Measurements from ENCODE around the gene PTGDR. TPM values are rescaled to one million over a fixed set of nuclear protein-coding genes. Genes with fewer than 3 reads are reported as not detected.

The PTGDR gene
- total and polyA plus RNA-seq, 10 of the 15 experiments (the other 5 are each of a cell fraction or from before 2014, with no cell fraction given): not detected

DNA sequence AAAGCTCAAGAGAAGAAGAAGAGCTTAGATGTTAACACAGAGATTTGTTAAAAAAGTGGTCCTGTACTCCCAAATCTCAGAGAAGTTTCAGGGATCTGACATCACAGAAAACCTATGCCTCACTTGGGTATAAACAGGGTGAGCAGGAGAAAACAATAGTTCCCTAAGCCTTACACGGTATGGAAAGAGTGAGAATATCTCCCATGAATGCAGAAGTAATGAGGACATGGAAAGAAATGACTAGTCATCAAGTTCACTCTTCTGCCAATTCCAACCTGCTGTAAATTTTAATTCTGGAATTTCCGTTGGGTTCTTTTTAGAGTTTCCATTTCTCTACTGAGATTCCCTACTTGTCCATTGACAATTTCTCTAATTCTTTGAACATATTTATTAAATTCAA is 40.4 kb downstream of the PTGDR start:
- H2AFZ ChIP-seq (ENCODE audit: control insufficient read depth, low read depth, low read length): no peak overlapping the region
- TF ChIP-seq EP300 (IDR thresholded peaks at IDR 0.05; ENCODE audit: borderline replicate concordance in 1 of 2, control insufficient read depth in 1 of 2, low read depth in 2 of 2, low read length in 2 of 2) (no peak), RAD21 (IDR thresholded peaks at IDR 0.05; ENCODE audit: insufficient read depth, low read depth, low read length) (no peak), IRF4 (IDR thresholded peaks at IDR 0.05; ENCODE audit: low read depth, low read length) (no peak), MEF2B (IDR thresholded peaks at IDR 0.05; ENCODE audit: partially characterized antibody, poor library complexity, severe bottlenecking) (no peak), BCL11A (IDR thresholded peaks at IDR 0.05; ENCODE audit: low read depth, low read length) (no peak), RELA (IDR thresholded peaks at IDR 0.05; ENCODE audit: borderline replicate concordance, partially characterized antibody) (no peak), EGR1 (IDR thresholded peaks at IDR 0.05; ENCODE audit: borderline replicate concordance in 1 of 2, low read depth in 2 of 2, low read length in 2 of 2) (no peak), PAX8 (IDR thresholded peaks at IDR 0.05) (no peak), ZNF217 (IDR thresholded peaks at IDR 0.05) (no peak)
- TF ChIP-seq, protein P1, sequence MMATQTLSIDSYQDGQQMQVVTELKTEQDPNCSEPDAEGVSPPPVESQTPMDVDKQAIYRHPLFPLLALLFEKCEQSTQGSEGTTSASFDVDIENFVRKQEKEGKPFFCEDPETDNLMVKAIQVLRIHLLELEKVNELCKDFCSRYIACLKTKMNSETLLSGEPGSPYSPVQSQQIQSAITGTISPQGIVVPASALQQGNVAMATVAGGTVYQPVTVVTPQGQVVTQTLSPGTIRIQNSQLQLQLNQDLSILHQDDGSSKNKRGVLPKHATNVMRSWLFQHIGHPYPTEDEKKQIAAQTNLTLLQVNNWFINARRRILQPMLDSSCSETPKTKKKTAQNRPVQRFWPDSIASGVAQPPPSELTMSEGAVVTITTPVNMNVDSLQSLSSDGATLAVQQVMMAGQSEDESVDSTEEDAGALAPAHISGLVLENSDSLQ (IDR thresholded peaks at IDR 0.05): no peak
- TF ChIP-seq, protein P2, sequence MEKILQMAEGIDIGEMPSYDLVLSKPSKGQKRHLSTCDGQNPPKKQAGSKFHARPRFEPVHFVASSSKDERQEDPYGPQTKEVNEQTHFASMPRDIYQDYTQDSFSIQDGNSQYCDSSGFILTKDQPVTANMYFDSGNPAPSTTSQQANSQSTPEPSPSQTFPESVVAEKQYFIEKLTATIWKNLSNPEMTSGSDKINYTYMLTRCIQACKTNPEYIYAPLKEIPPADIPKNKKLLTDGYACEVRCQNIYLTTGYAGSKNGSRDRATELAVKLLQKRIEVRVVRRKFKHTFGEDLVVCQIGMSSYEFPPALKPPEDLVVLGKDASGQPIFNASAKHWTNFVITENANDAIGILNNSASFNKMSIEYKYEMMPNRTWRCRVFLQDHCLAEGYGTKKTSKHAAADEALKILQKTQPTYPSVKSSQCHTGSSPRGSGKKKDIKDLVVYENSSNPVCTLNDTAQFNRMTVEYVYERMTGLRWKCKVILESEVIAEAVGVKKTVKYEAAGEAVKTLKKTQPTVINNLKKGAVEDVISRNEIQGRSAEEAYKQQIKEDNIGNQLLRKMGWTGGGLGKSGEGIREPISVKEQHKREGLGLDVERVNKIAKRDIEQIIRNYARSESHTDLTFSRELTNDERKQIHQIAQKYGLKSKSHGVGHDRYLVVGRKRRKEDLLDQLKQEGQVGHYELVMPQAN (conservative IDR thresholded peaks at IDR 0.05): no peak
- TF ChIP-seq, protein P3, sequence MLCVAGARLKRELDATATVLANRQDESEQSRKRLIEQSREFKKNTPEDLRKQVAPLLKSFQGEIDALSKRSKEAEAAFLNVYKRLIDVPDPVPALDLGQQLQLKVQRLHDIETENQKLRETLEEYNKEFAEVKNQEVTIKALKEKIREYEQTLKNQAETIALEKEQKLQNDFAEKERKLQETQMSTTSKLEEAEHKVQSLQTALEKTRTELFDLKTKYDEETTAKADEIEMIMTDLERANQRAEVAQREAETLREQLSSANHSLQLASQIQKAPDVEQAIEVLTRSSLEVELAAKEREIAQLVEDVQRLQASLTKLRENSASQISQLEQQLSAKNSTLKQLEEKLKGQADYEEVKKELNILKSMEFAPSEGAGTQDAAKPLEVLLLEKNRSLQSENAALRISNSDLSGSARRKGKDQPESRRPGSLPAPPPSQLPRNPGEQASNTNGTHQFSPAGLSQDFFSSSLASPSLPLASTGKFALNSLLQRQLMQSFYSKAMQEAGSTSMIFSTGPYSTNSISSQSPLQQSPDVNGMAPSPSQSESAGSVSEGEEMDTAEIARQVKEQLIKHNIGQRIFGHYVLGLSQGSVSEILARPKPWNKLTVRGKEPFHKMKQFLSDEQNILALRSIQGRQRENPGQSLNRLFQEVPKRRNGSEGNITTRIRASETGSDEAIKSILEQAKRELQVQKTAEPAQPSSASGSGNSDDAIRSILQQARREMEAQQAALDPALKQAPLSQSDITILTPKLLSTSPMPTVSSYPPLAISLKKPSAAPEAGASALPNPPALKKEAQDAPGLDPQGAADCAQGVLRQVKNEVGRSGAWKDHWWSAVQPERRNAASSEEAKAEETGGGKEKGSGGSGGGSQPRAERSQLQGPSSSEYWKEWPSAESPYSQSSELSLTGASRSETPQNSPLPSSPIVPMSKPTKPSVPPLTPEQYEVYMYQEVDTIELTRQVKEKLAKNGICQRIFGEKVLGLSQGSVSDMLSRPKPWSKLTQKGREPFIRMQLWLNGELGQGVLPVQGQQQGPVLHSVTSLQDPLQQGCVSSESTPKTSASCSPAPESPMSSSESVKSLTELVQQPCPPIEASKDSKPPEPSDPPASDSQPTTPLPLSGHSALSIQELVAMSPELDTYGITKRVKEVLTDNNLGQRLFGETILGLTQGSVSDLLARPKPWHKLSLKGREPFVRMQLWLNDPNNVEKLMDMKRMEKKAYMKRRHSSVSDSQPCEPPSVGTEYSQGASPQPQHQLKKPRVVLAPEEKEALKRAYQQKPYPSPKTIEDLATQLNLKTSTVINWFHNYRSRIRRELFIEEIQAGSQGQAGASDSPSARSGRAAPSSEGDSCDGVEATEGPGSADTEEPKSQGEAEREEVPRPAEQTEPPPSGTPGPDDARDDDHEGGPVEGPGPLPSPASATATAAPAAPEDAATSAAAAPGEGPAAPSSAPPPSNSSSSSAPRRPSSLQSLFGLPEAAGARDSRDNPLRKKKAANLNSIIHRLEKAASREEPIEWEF (IDR thresholded peaks at IDR 0.05; ENCODE audit: insufficient replicate concordance, low read depth, low read length): no peak
- H3K27ac ChIP-seq (ENCODE audit: control insufficient read depth, insufficient read depth): no peak overlapping the region
- H3K79me2 ChIP-seq (ENCODE audit: control insufficient read depth, insufficient read depth, low read length): no peaks in the 10 kb centered on the region
- ChIA-PET RAD21 (ENCODE audit: unreplicated experiment) (no interaction called here), SMC1A (ENCODE audit: uncharacterized antibody, unreplicated experiment) (interaction anchor here (0.8 kb wide), 1 partner anchor 8 kb away, joined by 3 read pairs; no protein-coding TSS in a partner anchor), POLR2A (no interaction called here), CTCF (no interaction called here)
- in situ Hi-C loops (cut with MboI): no loop called here
- H3K36me3 ChIP-seq (ENCODE audit: control insufficient read depth in 2 of 2, insufficient read depth in 2 of 2, low read length in 1 of 2): no peaks in the 10 kb centered on the region
- intact Hi-C loops (cut with micrococcal nuclease; ENCODE audit: unreplicated experiment): no loop called here
- peaks cover 11% of the 10 kb centered on the region for H3K4me1 ChIP-seq (ENCODE audit: control insufficient read depth, insufficient read depth, low read length)
- no peak overlapping the region for H3K4me3 ChIP-seq
- H3K9ac ChIP-seq (ENCODE audit: control insufficient read depth, insufficient read depth, low read length): no peak overlapping the region
- H4K20me1 ChIP-seq (ENCODE audit: control insufficient read depth, insufficient read depth): no peaks in the 10 kb centered on the region
- no peaks in the 10 kb centered on the region; a peak in 1 of 4 replicates for H3K27me3 ChIP-seq (replicated peaks in 1 of 2; ENCODE audit: control insufficient read depth in 2 of 2, insufficient read depth in 2 of 2, low read length in 1 of 2)
- DNase-seq (ENCODE audit: low read depth, low spot score) (no peak), ATAC-seq (no peak), FAIRE-seq (no peak)
- no TSS peak for BruUV-seq (replicated peaks)
- peaks cover 7% of the 10 kb centered on the region; the same call in 2 of the 3 replicates for H3K9me3 ChIP-seq (replicated peaks; ENCODE audit: control insufficient read depth, insufficient read depth, low read length)
- no peak overlapping the region for H3K4me2 ChIP-seq (ENCODE audit: control insufficient read depth, insufficient read depth)
- 43% methylated on average over 2 of the region's 2 CpGs for WGBS (ENCODE audit: insufficient coverage, insufficient replicate concordance, low lambda C conversion rate, missing lambda C conversion rate)
